ENCODE data around the gene ARHGAP5. TPM values are rescaled to one million over a fixed set of nuclear protein-coding genes. Genes with fewer than 3 reads are reported as not detected.

The ARHGAP5 gene
- total RNA-seq, 1 donor from 2014 or later, result 28.8 TPM

GRCh38 chr14:32166924-32167323 is 89.8 kb downstream of the ARHGAP5 start:
- intact Hi-C loops (cut with micrococcal nuclease), result no loop called here

- intact Hi-C loops (cut with micrococcal nuclease), result no loop called here
Measured at GRCh38 chr14:32167907-32168306, 90.8 kb downstream of the ARHGAP5 start.

GRCh38 chr14:32169191-32169590 is 92.1 kb downstream of the ARHGAP5 start:
- intact Hi-C loops (cut with micrococcal nuclease), result no loop called here

GRCh38 chr14:32171469-32171868 is 94.4 kb downstream of the ARHGAP5 start:
- intact Hi-C loops (cut with micrococcal nuclease), result no loop called here

- intact Hi-C loops (cut with micrococcal nuclease), result no loop called here
Measured at GRCh38 chr14:32183151-32184058, 106.3 kb downstream of the ARHGAP5 start.

- intact Hi-C loops (cut with micrococcal nuclease), result no loop called here
Measured at GRCh38 chr14:32185097-32185496, 108.0 kb downstream of the ARHGAP5 start.

- intact Hi-C loops (cut with micrococcal nuclease), result no loop called here
Measured at GRCh38 chr14:32186248-32186647, 109.1 kb downstream of the ARHGAP5 start.

- intact Hi-C loops (cut with micrococcal nuclease), result no loop called here
Measured at GRCh38 chr14:32189811-32190210, 112.7 kb downstream of the ARHGAP5 start.

GRCh38 chr14:32190673-32191072 is 113.6 kb downstream of the ARHGAP5 start:
- intact Hi-C loops (cut with micrococcal nuclease), result no loop called here

- intact Hi-C loops (cut with micrococcal nuclease), result no loop called here
Measured at GRCh38 chr14:32192712-32193373, 115.7 kb downstream of the ARHGAP5 start.

- intact Hi-C loops (cut with micrococcal nuclease), result no loop called here
Measured at GRCh38 chr14:32193532-32193931, 116.4 kb downstream of the ARHGAP5 start.

GRCh38 chr14:32195636-32196035 is 118.5 kb downstream of the ARHGAP5 start:
- intact Hi-C loops (cut with micrococcal nuclease), result no loop called here

GRCh38 chr14:32197919-32198318 is 120.8 kb downstream of the ARHGAP5 start:
- intact Hi-C loops (cut with micrococcal nuclease), result no loop called here

GRCh38 chr14:32200368-32201192 is 123.5 kb downstream of the ARHGAP5 start:
- intact Hi-C loops (cut with micrococcal nuclease), result loop anchor here (5.0 to 10.0 kb wide), 5 partner anchors 63 to 1576 kb away; partner anchors contain the start of gene SCFD1

- intact Hi-C loops (cut with micrococcal nuclease), result loop anchor here (5.0 to 10.0 kb wide), 5 partner anchors 64 to 1577 kb away; partner anchors contain the start of gene SCFD1
Measured at GRCh38 chr14:32201193-32201815, 124.2 kb downstream of the ARHGAP5 start.

- intact Hi-C loops (cut with micrococcal nuclease), result loop anchor here (1.0 to 10.0 kb wide), 9 partner anchors 65 to 1643 kb away; partner anchors contain the start of genes G2E3, HEATR5A, SCFD1 and STRN3
Measured at GRCh38 chr14:32201816-32202490, 124.8 kb downstream of the ARHGAP5 start, which contains the start of gene RNU6-7. Gene RNU6-7 (plus strand): TSS chr14:32202045.

- intact Hi-C loops (cut with micrococcal nuclease), result loop anchor here (1.0 to 10.0 kb wide), 9 partner anchors 65 to 1644 kb away; partner anchors contain the start of genes G2E3, HEATR5A, SCFD1 and STRN3
Measured at GRCh38 chr14:32202491-32202997, 125.4 kb downstream of the ARHGAP5 start.

- intact Hi-C loops (cut with micrococcal nuclease), result loop anchor here (1.0 to 10.0 kb wide), 14 partner anchors 49 to 1644 kb away; partner anchors contain the start of genes DTD2, G2E3, HEATR5A and NUBPL
Measured at GRCh38 chr14:32202998-32203882, 126.1 kb downstream of the ARHGAP5 start, which contains the start of gene RNU6-8. Gene RNU6-8 (minus strand): TSS chr14:32203269.

All from T-helper 1 cell treated with Interleukin-12 subunit alpha and Interleukin-12 subunit beta and Interleukin-4 antibody, amounts not matched to agents 30 ng/mL and 1 ng/mL, for 36 hours (primary cell).